NT2/D1 (cell line): ENCODE data around the gene C19orf67.

Source experiments
- DNase-seq: peaks from one replicate; pipeline ENCODE4 v3.0.0-alpha.2; 2011; ENCODE audit warnings: low read depth, low spot score
- H3K27me3 ChIP-seq: 2 replicates; pipeline ENCODE4 v1.6.0; 2011; ENCODE audit warnings: mild to moderate bottlenecking; ENCODE audit not compliant: insufficient read length, insufficient read depth
- H3K36me3 ChIP-seq: 2 replicates; pipeline ENCODE4 v1.6.1; 2011; ENCODE audit warnings: mild to moderate bottlenecking, low read length, mixed read lengths; ENCODE audit not compliant: insufficient read depth, insufficient read length
- H3K4me1 ChIP-seq: 2 replicates; pipeline ENCODE4 v1.5.1; 2011; ENCODE audit not compliant: insufficient read depth, insufficient read length
- H3K4me3 ChIP-seq: 2 replicates; pipeline ENCODE4 v1.5.1; 2011; ENCODE audit warnings: low read depth; ENCODE audit not compliant: insufficient read length
- H3K9ac ChIP-seq: 2 replicates; pipeline ENCODE4 v1.6.0; 2011; ENCODE audit warnings: low read depth; ENCODE audit not compliant: insufficient read length
- H3K9me3 ChIP-seq: 2 replicates; pipeline ENCODE4 v1.5.1; 2011; ENCODE audit warnings: mild to moderate bottlenecking, low read length; ENCODE audit not compliant: insufficient read depth
- SUZ12 ChIP-seq: IDR thresholded peaks from 2 replicates; pipeline ENCODE4 v1.6.1; 2011; ENCODE audit not compliant: insufficient read length, insufficient read depth; ENCODE audit errors: extremely low read depth
- YY1 ChIP-seq: IDR thresholded peaks from 2 replicates; pipeline ENCODE4 v1.6.1; 2011; ENCODE audit not compliant: insufficient read length, insufficient read depth
- ZNF274 ChIP-seq: IDR thresholded peaks from 2 replicates; pipeline ENCODE4 v1.6.1; 2011; ENCODE audit warnings: mild to moderate bottlenecking, low read depth, low read length

Gene C19orf67

DNA sequence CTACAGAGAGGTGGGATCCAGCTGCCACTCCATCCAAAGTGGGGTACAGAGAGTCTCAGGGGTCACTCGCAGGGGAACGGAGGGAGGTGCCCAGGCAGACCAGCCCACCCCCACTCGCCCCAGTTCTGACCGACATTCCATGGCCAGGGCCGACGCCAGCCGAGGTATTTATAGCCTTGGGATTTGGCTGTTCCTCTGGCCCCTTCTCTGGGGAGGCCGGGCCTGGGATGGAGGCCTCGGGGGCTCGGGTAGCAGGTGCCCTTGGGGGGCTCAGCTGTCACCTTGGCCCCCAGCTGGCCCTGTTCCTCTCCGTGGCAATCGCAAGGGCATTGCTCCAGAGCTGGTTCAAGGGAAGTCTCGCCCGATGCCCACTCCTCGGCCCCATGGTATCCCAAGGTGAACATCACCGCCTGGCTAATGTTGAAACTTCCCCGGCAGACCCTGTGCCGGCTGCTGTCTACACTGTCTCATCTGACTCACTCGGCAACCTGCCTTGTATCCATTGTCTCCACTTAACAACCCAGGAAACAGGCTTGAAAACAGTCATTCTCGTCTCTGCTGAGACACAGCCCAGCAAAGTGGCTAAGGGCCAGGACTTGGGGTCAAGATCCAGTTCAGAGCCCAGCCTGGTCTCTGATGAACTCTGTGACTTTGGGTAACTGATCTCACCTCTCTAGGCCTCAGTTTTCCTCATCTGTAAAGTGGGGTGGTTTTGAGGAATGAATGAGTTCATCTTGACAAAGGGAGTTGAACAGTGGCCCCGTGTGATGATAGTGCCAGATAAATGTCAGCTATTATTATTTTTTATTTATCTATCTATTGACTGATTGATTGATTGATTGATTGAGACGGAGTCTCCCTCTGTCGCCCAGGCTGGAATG, 22.2 kb upstream of the C19orf67 start:
- Histone ChIP-seq H3K27me3 (no peaks in the 10 kb centered on the region), H3K4me1 (peaks cover 13% of the 10 kb centered on the region), H3K4me3 (no peak overlapping the region), H3K36me3 (peaks cover 22% of the 10 kb centered on the region), H3K9me3 (no peaks in the 10 kb centered on the region), H3K9ac (no peak overlapping the region)
- TF ChIP-seq ZNF274 (no peak), SUZ12 (no peak), YY1 (no peak)
- DNase-seq = no peak

DNA sequence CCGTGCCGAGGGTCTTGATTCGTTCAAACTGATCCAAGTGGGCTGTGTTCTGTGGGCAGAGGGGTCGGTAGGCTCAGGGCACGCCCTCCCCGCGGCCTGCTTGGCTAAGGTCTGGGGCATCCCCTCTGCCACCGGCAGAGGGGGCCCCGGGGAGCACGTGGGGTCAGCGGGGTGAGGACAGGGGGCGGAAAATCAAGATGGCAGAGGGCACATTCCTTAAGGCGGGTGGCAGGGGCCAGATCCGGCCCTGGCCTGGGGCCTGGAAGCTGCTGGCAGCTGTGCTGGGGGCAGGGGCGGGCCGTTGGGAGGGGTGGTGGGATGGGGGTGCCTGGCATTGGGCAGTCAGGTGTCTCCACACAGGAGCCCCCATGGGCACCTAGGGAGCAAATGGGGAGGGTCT, 21.3 kb upstream of the C19orf67 start:
- no peaks in the 10 kb centered on the region for H3K27me3 ChIP-seq
- TF ChIP-seq SUZ12 = no peak
- TF ChIP-seq YY1 = no peak
- TF ChIP-seq ZNF274 = no peak

DNA sequence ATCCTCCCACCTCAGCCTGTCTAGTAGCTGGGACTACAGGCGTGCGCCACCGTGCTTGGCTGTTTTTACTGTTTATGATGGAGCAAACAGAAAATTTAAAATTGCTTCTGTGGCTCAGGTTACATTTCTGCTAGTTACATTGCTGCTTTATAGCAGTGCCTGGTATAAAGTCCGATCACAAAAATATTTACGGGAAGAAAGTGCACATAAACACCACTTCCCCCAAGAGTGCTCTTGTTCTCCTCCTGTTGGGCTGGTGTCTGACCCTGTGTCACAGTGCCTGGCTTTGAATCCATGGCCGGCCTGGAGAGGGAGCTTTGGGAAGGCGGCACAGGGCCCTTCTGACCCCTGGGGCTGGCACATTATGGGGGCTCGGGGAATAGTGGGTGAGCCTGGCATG, 20.1 kb upstream of the C19orf67 start:
- peaks cover 4% of the 10 kb centered on the region for H3K4me1 ChIP-seq
- TF ChIP-seq SUZ12 = no peak
- no peak for TF ChIP-seq ZNF274
- TF ChIP-seq YY1 = no peak
- no peaks in the 10 kb centered on the region for H3K27me3 ChIP-seq
- H3K9me3 ChIP-seq = no peaks in the 10 kb centered on the region
- DNase-seq = no peak
- no peak overlapping the region for H3K9ac ChIP-seq
- H3K4me3 ChIP-seq = no peak overlapping the region
- peaks cover 36% of the 10 kb centered on the region for H3K36me3 ChIP-seq

More for the DNA sequence above, 21.3 kb upstream of the C19orf67 start:
- Histone ChIP-seq H3K36me3 (peaks cover 32% of the 10 kb centered on the region), H3K4me3 (no peak overlapping the region), H3K4me1 (peaks cover 6% of the 10 kb centered on the region), H3K9ac (no peak overlapping the region), H3K9me3 (no peaks in the 10 kb centered on the region)
- DNase-seq = no peak

DNA sequence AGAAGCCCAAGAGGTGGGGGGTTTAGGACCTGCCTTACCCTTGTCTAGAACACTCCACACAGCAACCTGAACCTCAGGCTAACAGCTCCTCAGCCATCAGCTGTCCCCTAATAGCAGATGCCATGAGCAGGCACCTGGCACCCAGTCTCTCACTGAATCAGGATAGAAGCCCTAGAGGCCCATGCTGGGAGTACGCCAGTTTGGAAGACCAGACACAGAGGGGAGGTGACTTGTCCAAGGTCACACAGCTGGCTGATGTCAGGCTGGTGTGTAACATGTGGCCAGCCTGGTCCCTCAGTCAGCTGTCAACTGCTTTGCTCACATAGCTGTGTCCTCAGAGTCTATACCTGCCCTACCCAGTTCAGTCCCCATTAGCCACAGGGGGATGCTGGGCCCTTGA, 17.7 kb upstream of the C19orf67 start:
- DNase-seq = no peak
- TF ChIP-seq ZNF274 (no peak), SUZ12 (no peak), YY1 (no peak)
- peaks cover 2% of the 10 kb centered on the region for H3K4me1 ChIP-seq
- no peak overlapping the region for H3K4me3 ChIP-seq
- H3K9ac ChIP-seq = no peak overlapping the region
- no peaks in the 10 kb centered on the region for H3K27me3 ChIP-seq
- H3K9me3 ChIP-seq = no peaks in the 10 kb centered on the region
- peaks cover 44% of the 10 kb centered on the region for H3K36me3 ChIP-seq

DNA sequence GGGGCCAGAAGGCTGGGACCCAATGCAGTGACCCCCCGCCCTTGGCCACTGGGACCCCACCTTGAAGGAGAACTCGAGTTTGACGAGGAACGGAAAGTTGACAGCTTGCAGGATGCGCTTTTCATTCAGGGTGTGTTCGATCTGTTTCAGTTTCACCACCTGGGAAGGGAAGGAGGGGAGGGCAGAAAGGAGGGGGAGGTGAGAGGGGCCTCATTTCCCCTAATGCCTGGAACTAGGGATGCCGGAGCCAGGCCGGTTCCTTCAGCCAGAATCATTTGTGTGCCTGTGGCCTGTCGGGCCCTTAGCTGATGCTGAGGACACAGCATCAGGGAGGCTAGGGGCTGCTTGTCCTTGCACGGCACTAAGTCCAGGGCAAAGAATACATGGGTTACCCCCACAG, 17.2 kb upstream of the C19orf67 start:
- TF ChIP-seq ZNF274 = no peak
- TF ChIP-seq SUZ12 = no peak
- no peak for TF ChIP-seq YY1
- no peak for DNase-seq
- H3K9me3 ChIP-seq = no peaks in the 10 kb centered on the region
- H3K27me3 ChIP-seq = no peaks in the 10 kb centered on the region
- peaks cover 2% of the 10 kb centered on the region for H3K4me1 ChIP-seq
- H3K36me3 ChIP-seq = peaks cover 45% of the 10 kb centered on the region
- H3K9ac ChIP-seq = peak overlapping the region; percentile 8
- no peak overlapping the region for H3K4me3 ChIP-seq

DNA sequence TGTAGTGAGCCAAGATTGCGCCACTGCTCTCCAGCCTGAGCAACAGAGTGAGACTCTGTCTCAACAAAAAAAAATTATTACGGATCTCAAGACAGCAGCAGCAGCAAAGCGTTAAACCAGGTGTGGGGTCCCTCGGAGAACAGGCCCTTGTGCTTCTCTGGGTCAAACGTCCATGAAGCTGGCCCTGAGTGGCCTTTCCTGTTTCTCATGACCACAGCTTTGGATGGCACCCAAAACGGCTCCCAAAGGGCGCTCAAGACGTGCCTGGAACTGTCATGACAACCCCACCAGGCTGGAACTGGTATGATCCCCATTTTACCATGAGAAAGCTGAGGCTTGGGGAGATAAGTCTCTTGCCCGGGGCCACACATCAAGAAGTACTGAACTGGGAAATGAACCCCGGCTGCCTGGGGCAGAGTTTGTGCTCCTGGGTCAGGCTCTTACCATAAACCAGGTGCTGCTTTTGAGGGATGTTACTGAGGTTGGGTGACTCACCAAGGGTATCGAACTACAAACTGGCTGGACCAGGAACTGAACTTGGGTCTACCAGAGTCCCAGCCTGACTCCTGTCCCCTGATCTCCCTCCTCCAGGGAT, 16.6 kb upstream of the C19orf67 start:
- Histone ChIP-seq H3K9ac (peak overlapping the region; percentile 8), H3K4me1 (peaks cover 2% of the 10 kb centered on the region), H3K27me3 (no peaks in the 10 kb centered on the region), H3K9me3 (no peaks in the 10 kb centered on the region), H3K36me3 (peaks cover 48% of the 10 kb centered on the region), H3K4me3 (no peak overlapping the region)
- no peak for DNase-seq
- no peak for TF ChIP-seq SUZ12
- TF ChIP-seq YY1 = no peak
- TF ChIP-seq ZNF274 = no peak

DNA sequence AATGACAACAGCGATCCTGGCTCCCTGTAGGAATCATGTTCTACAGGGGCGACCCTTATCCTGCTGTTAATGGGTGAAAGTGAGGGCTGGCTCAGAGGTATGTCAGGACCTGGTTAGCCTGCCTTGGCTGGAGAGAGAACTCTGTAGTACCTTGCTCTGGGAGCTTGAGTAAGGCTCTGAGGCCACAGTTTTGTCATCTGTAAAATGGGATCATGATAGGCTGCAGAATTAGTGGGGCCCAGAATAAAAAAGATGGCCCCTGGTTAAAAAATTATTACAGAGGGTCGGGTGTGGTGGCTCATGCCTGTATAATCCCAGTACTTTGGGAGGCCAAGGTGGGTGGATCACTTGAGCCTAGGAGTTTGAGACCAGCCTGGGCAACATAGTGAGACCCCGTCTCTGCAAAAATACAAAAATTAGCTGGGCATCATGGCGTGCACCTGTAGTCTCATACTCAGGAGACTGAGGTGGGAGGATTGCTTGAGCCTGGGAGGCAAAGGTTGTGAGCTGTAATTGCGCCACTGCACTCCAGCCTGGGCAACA, 15.5 kb upstream of the C19orf67 start:
- Histone ChIP-seq H3K4me1 (peaks cover 2% of the 10 kb centered on the region), H3K27me3 (no peaks in the 10 kb centered on the region), H3K4me3 (no peak overlapping the region), H3K36me3 (peaks cover 57% of the 10 kb centered on the region), H3K9me3 (no peaks in the 10 kb centered on the region), H3K9ac (no peak overlapping the region)
- DNase-seq = no peak
- TF ChIP-seq SUZ12 (no peak), ZNF274 (no peak), YY1 (no peak)
